K562 (cell line): ENCODE data around the gene CD79A. TPM values are rescaled to one million over a fixed set of nuclear protein-coding genes. Genes with fewer than 3 reads are reported as not detected.
A peak's percentile ranks its signal among the peaks of the same experiment; 100 is the strongest.

Experiments used
- FOSL1 ChIP-seq: fragments of 200-800 bp; sonication (Bioruptor generic); conservative IDR thresholded peaks from 2 replicates; pipeline ENCODE4 v1.6.1; 2016; ENCODE audit warnings: missing genetic modification characterization, missing compliant biosample characterization
- ILF3 ChIP-seq: fragments of 450-650 bp; IDR thresholded peaks from 2 replicates; pipeline ENCODE4 v1.6.1; 2018; ENCODE audit warnings: antibody characterized with exemption, mild to moderate bottlenecking, moderate library complexity, borderline replicate concordance
- REST ChIP-seq, 2 experiments: fragments of 450-650 bp; formaldehyde crosslinking in 1 of 2; IDR thresholded peaks; 2 replicates each; pipeline versions ENCODE4 v1.4.0 to v1.6.1; 2014 to 2020; ENCODE audit warnings: mild to moderate bottlenecking in 2 of 2, borderline replicate concordance in 1 of 2, low read depth in 1 of 2
- polyA plus RNA-seq, 8 experiments: library from polyadenylated mRNA; depleted of rRNA in 4 of 8; stranded (reverse) in 5 of 8; unstranded in 3 of 8; fragments of >200 nt; fragmentation: Nextera tagmentation in 2 of 8; fragmentation: Illumina TruSeq in 1 of 8; extraction: Ambion mirVana in 2 of 8; extraction: Trizol in 1 of 8; gene quantifications; 2 replicates each; pipeline versions ENCODE4 v1.2.1 to v1.2.3, GENCODE V29; 2011 to 2014; ENCODE audit warnings: inconsistent platforms in 1 of 8, missing spikeins in 1 of 8
- total RNA-seq, 7 experiments: library from RNA; depleted of rRNA in 6 of 7; stranded (reverse); fragments of >200 nt in 6 of 7; fragmentation: Illumina TruSeq in 2 of 7; extraction: Trizol in 2 of 7; gene quantifications; 2 replicates each; pipeline versions ENCODE4 v1.2.1 to v1.2.3, GENCODE V29; 2011 to 2021; ENCODE audit warnings: low replicate concordance in 1 of 7

Gene CD79A
- total and polyA plus RNA-seq, 9 of the 15 experiments (the other 6 are each of a cell fraction or from before 2014, with no cell fraction given) = 0.04 to 0.72 (median 0.17) TPM; not detected in 3

- TF ChIP-seq REST (IDR thresholded peaks at IDR 0.05; ENCODE audit: borderline replicate concordance) = peak; percentile 46; the same call in 1 of the 2 replicates
- no peak for TF ChIP-seq REST (CRISPR knock-in tag; IDR thresholded peaks at IDR 0.05; ENCODE audit: low read depth)
- TF ChIP-seq ILF3 = no peak
- 0 out of 2 replicates have a peak, but pooled peaks have one; percentile 1 for TF ChIP-seq FOSL1 (tag)
- TF ChIP-seq, all 486 proteins: peak for 4
Measured at GRCh38 chr19:41859213-41859617, 17.9 kb upstream of the CD79A start (continued).
